Measurements from ENCODE around the gene FXYD3. TPM values are rescaled to one million over a fixed set of nuclear protein-coding genes. Genes with fewer than 3 reads are reported as not detected.

FXYD3 gene
- total and polyA plus RNA-seq, 2 of the 13 experiments (the other 11 are each of a cell fraction or from before 2014, with no cell fraction given), result 4.9 TPM; not detected in 1

DNA sequence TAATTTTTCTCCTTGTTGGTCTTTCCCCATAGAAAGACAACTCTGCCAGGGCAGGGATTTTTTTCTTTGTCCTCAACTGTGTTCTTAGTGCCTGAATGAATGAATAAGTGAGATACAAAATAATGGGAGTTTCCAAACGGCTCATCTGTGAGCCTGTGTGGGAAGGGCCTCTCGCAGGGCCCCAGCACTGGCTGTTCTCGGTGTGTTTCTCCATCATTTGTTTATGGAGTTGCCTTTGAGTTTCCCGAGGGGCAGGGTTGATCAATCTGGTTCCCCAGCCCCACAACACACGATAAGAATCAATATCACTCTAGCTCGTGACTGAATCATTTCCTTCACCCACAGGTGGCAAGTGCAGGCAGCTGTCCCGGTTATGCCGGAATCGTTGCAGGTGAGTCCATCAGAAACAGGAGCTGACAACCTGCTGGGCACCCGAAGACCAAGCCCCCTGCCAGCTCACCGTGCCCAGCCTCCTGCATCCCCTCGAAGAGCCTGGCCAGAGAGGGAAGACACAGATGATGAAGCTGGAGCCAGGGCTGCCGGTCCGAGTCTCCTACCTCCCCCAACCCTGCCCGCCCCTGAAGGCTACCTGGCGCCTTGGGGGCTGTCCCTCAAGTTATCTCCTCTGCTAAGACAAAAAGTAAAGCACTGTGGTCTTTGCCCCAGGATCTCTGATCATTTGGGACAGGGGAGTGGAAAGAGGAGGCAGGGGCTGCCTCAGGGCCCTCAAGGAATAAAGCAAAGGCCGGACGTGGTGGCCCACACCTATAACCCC, 53.8 kb downstream of the FXYD3 start (continued):
- TF ChIP-seq AGO2 (optimal IDR thresholded peaks at IDR 0.05; ENCODE audit: low read depth, low read length), result no peak

DNA sequence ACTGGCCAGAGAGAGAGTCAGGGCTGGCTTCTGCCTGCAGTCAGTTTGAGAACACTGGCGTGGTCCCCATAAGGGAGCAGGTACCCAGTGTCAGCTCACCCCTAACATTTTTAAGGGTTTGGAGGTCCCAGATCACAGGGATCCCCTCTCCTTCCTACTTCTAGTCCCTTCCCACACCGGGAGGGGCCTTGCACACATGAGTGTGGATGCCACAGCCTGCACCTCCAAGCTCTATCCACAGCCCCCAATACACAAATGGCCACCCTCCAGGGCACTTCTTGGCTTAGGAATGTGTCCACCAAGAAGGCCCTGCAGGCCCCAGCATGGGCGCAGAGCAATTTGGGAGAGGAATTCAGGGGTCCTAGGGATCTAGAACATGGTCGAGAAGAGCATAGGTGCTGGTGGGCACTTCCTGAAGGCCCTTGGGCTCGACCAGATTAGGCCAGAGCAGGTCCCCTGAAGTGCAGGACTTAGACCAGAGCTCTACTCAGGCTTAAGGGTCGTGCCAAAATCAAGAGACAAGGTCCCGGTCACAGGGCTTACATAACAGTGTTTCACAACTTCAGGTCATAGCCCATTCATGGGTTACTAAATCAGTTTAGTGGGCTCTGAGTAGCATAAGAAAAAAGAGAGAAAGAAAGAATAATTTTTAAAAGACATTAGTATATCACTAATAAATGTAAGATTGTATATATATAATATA, 54.9 kb downstream of the FXYD3 start:
- H3K36me3 ChIP-seq (replicated peaks in 1 of 2; ENCODE audit: control insufficient read depth in 1 of 2, insufficient read depth in 2 of 2, low read length in 2 of 2), result no peaks in the 10 kb centered on the region
- H3K4me3 ChIP-seq (replicated peaks in 1 of 3; ENCODE audit: insufficient read depth in 1 of 3, low read depth in 2 of 3, low read length in 3 of 3), result no peak overlapping the region
- no peak for DNase-seq (ENCODE audit: low spot score)
- no peak for FAIRE-seq
- ChIA-PET CTCF (ENCODE audit: low intra/inter-chr PET ratio, low total read pairs) (no interaction called here), POLR2A (no interaction called here)
- no peaks in the 10 kb centered on the region for H3K4me1 ChIP-seq (ENCODE audit: insufficient read depth, low read length)
- no peak overlapping the region for H3K4me2 ChIP-seq (ENCODE audit: low read depth, low read length)
- H3K27me3 ChIP-seq (ENCODE audit: control insufficient read depth in 1 of 2, insufficient read depth in 2 of 2, low read length in 2 of 2), result no peaks in the 10 kb centered on the region; a peak in 1 of 5 replicates
- H2AFZ ChIP-seq (ENCODE audit: low read length), result no peak overlapping the region
- H3K9me3 ChIP-seq (ENCODE audit: low read length), result peaks cover 11% of the 10 kb centered on the region; the same call in 1 of the 2 replicates
- H4K20me1 ChIP-seq (ENCODE audit: insufficient read depth, low read length), result no peaks in the 10 kb centered on the region
- H3K9ac ChIP-seq (ENCODE audit: insufficient read depth, low read depth, low read length), result no peak overlapping the region
- no peak overlapping the region for H3K27ac ChIP-seq (ENCODE audit: extremely low read length, insufficient read depth, low read length)
- in situ Hi-C loops (cut with HindIII; ENCODE audit: extremely low pct_ligation_motif_present, low pct_unique_long_range_greater_than_20kb) (no loop called here), intact Hi-C loops (cut with micrococcal nuclease; ENCODE audit: unreplicated experiment) (no loop called here)
- no peaks in the 10 kb centered on the region for H3K79me2 ChIP-seq (ENCODE audit: insufficient read depth, low read length)
- TF ChIP-seq NR1H2 (CRISPR knock-in tag; IDR thresholded peaks at IDR 0.05; ENCODE audit: borderline replicate concordance, low read depth) (no peak), HBP1 (CRISPR knock-in tag; IDR thresholded peaks at IDR 0.05; ENCODE audit: low read depth) (no peak), SAP130 (CRISPR knock-in tag; IDR thresholded peaks at IDR 0.05; ENCODE audit: low read depth) (no peak), ZNF615 (CRISPR knock-in tag; IDR thresholded peaks at IDR 0.05; ENCODE audit: borderline replicate concordance) (no peak), ZBTB34 (CRISPR knock-in tag; IDR thresholded peaks at IDR 0.05) (no peak), JARID2 (CRISPR knock-in tag; IDR thresholded peaks at IDR 0.05; ENCODE audit: insufficient replicate concordance) (no peak), ZNF674 (CRISPR knock-in tag; IDR thresholded peaks at IDR 0.05; ENCODE audit: low read depth) (no peak), ZSCAN31 (CRISPR knock-in tag; IDR thresholded peaks at IDR 0.05; ENCODE audit: low read depth) (no peak), FIP1L1 (IDR thresholded peaks at IDR 0.05; ENCODE audit: borderline replicate concordance, insufficient read depth, low read depth, low read length) (no peak), SRF (IDR thresholded peaks at IDR 0.05; ENCODE audit: low read depth, low read length) (no peak), ZBTB4 (CRISPR knock-in tag; IDR thresholded peaks at IDR 0.05; ENCODE audit: borderline replicate concordance) (no peak), NCOA5 (CRISPR knock-in tag; IDR thresholded peaks at IDR 0.05) (no peak)
- TF ChIP-seq, protein P1, sequence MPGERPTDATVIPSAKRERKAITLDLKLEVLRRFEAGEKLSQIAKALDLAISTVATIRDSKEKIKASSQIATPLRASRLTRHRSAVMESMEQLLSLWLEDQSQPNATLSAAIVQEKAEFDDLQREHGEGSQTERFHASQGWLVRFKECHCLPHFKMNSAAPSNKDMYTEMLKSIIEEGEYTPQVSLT (CRISPR knock-in tag; IDR thresholded peaks at IDR 0.05; ENCODE audit: borderline replicate concordance, low read depth), result no peak
- BruUV-seq (replicated peaks), result no TSS peak
- no peak for ATAC-seq
- WGBS (ENCODE audit: low lambda C conversion rate), result 0% methylated on average over 2 of the region's 7 CpGs
